NCI-H524 (cell line): ENCODE measurements around the gene RAB6B.

Source experiments
- DNase-seq, 2 experiments: peaks; one replicate each; lab custom pipeline; 2025; lab: John Stamatoyannopoulos, UW

The RAB6B gene

DNA sequence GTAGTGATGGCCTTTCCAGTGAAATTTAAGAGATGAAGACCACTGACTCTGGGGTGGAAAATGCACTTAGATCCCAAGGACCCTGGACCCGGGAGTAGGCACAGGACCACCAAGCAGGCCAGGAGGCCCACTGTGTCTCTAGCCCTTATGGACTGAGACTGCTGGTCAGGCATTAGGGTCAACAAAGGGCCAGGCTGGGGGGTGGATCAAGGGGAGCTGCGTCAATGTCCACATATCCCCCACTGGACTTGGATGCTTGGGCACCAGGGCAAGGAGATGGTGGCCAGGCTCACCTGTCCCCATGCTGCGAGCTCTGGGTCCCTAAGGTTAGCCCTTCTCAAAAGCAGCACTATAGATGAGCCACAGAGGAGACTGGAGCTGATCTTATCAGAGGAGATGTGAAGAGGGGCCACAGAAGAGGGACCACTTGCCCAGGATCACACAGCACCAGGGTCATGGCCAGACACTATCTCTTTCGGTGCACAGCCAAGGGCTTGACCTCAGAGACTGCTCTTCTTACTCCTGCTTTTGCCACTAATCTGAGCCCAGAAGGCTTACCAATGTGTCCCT lies 14.7 kb downstream of the RAB6B start:
- DNase-seq: no peak

DNA sequence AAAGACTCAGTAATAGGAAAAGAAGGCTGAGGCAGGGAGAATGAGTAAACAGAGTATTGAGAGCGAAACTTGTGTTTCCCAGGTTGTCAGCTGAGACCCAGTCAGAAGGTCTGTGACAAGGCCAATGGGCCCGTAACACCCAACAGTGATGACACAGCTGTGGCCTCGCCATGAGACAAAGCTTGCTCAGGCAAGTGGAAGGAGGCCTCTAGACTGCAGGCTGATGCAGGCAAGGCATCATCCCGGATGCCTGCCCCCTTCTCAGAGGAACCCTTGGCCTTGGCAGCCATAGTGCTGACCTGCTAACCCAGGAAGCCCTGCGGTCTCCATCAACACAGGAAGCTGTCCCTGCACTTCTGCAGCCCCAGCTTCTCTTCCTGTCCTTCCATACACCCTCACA lies 15.4 kb downstream of the RAB6B start:
- DNase-seq: no peak

DNA sequence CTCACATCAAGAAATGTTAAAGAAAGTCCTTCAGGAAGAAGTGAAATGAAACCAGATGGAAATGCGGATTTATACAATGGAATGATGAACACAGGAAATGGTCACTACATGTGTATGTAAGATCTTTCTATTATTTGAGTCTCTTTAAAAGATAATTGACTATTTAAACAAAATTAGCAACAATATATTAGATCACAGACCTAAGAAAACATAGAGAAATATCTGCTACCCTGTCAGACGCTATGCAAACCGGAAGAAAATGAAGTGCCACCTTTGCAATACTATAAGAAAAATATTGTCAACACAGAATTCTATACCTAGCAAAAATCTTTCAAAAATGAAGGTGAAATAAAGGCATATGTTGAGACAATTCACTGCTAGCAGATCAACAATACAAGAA lies 17.2 kb downstream of the RAB6B start:
- DNase-seq: no peak

DNA sequence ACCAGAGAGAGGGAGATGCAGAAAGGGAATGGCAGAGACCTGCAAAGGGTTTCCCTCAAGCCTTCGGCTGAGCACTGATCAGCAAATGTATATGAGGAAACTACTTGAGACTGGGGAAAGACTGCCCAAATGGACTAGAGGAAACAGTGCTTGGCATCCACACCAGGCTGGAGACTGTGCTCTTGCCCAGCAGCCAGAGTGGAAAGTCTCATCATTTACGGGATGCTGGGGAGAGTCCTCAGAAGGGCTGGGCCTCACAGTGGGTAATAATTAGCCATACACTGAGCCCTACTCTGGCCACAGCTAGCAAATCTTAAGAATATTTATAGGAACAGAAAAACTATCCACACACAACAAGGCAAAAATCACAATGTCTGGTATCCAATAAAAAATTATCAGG lies 18.5 kb downstream of the RAB6B start:
- DNase-seq: no peak

DNA sequence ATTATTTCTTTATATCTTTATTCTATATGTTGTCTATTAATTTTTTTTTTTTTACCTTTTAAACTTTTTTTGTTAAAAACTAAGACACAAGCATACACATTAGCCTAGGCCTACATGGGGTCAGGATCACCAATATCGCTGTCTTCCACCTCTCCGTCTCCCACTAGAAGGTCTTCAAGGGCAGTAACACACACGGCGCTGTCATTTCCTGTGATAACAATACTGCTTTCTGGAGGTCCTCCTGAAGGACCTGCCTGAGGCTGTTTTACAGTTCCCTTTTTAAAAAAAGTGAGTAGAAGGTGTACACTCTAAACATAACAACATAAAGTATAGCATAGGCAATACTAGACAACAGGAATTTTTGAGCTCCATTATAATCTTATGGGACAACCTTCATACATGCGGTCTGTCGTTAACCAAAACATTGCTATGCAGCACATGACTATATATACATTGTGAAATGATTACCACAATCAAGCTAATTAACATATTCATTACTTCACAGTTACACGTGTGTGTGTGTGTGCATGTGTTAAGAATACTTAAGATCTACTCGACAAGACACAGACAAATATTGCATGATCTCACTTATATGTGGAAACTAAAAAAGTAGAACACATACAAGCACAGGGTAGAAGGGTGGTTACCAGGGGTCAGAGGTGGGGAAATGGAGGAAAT lies 20.8 kb downstream of the RAB6B start:
- DNase-seq: no peak

DNA sequence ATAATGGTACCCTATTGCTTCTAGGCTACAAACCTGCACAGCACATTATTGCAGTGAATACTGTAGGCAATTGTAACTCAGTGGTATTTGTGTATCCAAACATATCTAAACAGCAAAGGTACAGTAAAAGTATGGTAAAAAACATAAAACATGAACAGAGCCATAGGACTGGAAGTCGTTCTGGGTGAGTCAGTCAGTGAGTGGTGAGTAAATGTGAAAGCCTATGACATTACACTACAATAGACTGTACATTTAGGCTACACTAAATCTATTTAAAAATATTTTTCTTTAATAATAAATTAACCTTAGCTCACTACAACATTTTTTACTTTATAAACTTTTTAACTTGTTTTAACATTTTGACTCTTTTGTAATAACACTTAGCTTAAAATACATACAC lies 21.3 kb downstream of the RAB6B start:
- no peak for DNase-seq

DNA sequence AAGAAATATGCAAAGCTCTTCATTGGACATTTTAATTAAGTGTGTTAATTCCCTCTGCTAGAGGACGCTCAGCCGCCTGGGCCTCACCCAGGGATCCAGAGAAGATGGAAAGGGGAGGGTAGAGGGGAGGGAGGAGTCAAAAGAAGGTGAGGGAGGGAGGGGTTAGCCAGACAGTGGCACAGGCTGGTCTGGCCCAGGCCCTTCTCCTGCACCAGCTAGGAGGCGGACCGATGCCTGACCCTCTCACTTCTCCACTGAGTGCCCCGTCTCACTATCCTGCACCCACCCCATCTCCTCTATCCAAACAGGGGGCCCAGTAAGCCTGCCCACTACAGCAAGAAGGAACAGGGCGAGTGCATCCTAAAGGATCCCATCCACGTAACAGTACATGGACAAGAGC lies 22.9 kb downstream of the RAB6B start:
- no peak for DNase-seq

DNA sequence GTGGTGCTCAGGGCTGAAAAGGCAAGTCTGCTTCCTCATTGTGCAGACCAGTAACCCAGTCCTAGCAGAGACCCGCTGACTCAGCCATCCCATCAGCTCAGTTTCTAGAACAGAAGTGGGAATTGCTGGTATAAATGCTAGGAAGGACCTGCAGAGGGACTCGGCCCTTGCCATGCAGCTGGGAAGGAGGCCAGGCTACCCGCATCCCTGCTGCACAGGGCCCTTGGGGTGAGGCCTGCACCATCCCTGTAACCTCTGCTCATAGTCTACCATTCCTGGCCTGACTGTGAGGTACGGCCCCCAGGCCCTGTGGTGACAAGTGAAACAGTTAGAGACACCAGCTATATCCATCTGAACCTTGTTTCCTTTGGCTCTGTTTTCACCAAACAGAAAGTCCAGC lies 23.5 kb downstream of the RAB6B start:
- no peak for DNase-seq

DNA sequence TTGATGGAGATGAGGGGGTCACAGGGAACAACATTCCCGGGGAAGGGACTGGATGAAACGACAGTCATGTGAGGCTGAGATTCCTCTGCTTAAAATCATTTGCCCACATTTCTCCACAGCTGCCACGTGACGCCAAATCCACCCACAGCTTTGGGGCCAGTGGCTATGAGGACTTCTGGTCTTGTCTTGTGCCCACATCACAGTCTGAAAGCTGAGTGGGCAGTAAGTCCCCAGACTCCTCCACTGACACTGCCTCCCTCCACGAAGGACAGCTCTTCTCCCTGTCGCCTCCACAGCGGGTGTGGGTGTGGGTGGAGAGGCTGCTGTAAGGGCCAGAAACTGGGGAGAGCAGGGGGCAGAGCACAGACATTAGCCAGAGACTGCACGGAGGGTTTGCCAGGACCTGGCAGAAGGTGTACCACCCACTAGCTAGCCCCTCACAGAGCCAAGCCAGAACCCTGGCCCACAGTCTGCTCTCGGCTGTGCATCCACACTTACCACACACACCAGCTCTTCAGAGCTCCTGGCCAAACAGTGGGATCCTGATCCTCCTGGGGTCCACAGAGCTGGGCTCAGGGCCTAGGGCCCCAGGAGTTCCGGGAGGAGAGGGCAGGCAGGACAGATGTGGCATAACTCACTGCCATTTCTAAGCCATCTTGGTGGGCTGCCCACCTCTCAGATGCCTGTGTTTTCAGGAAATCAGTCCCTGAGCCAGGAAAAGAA lies 24.2 kb downstream of the RAB6B start:
- no peak for DNase-seq

DNA sequence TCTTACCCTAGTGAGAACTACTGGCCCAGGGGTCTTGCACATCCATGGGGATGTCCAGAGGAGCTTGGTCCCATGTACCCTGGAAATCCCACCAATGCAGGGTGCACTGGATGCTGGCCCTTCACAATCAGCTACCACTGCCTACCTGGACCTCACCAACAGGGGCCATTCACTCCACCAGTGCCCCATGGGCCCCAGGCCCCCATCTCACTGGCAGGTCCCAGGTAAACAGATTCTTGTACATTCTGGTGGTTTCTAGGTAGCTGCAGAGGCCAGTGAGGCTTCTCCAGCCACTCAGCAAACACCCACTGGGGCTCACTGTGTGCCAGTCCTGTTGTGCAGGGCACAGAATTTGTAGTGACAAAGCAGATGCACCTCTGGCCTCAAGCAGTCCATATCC lies 24.9 kb downstream of the RAB6B start:
- no peak for DNase-seq

DNA sequence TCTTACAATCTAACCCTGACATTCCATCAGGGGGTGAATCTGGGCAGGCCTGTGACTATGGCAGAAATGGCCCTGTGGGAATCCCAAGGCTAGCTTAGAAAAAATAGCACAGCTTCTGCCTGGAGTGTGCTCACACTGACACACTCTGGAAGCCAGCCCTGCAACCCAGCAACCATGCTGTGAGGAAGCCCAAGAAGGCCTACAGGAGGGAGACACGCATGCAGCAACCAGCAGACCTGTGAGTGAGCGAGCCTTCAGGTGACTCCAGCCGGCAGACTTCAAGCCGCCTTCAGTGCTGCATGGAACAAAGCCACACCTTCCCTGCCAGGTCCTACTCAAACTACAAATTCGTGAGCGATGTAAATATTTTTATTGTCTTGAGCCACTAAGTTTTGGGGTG lies 26.1 kb downstream of the RAB6B start:
- DNase-seq: no peak

DNA sequence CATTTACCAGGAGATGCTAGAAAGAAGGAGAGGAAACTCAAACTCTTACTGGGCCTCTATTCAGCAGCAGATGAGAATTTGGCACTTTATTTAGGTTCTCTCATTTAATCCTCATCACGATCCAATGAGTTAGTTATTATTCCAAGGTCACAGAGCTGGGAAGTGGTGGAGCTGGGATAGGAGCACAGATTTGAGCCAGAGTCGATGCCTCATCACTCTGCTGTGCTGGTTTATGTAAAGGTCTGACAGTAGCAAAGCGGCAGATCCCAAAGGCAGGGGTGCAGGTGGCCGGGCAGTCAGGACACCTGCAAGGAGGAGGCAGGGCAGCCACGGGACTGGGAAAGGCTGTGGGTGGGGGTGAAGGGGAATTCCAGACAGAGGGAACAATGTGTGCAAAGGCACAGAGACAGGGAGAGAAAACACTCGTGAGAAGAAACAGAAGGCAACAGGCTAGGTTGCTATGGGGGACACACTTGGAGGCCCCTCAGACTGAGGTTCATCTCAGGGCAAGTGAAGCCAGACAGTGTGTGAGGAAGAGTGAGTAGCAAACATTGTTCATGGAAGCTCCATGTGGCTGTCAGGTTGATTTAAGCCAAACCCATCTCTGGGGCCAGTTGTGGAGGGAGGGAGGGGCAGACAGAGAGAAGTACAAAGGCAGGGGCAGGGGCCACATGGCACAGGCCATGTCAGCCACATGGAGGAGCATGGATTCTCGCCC lies 26.8 kb downstream of the RAB6B start:
- no peak for DNase-seq

DNA sequence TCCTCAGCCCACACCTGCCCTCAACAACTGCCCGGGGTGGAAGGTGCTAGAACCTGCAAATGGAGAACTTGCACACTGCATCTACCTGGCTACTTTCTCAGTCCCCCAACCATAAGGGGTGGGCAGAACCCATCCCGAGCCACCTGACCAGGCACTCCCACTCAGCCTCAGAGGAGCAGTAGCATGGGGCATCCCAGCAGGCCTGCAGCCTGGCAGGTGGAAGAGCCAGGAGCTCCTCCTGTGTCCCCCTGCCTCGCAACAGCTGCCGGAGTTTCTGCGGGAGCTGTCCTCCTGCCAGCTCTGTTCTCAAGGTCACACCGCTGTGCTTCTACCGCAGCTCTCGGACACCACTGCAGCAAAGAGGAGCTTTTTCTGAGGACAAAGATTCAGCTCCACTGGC lies 27.5 kb downstream of the RAB6B start:
- peak in 1 of 2 experiments; percentile 12 for DNase-seq

DNA sequence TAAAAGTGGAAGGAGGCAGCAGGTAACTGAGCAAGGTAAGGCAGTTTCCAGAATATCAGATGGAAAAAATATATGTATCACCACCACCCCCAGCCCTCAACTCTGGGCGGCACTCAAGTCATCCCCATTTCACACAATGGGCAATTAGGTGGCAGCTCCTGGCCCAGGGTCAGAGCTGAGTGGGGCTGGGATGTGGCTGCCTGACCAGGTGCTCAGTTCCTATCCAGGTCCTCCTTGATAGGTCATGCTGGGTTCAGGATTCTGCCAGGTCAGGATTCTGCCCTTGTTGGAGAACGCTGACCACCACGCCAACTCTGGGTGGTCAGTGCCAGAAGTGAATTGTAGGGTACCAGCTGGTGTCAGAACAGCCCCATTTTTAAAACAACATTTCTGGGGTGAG lies 29.5 kb downstream of the RAB6B start:
- DNase-seq: no peak

DNA sequence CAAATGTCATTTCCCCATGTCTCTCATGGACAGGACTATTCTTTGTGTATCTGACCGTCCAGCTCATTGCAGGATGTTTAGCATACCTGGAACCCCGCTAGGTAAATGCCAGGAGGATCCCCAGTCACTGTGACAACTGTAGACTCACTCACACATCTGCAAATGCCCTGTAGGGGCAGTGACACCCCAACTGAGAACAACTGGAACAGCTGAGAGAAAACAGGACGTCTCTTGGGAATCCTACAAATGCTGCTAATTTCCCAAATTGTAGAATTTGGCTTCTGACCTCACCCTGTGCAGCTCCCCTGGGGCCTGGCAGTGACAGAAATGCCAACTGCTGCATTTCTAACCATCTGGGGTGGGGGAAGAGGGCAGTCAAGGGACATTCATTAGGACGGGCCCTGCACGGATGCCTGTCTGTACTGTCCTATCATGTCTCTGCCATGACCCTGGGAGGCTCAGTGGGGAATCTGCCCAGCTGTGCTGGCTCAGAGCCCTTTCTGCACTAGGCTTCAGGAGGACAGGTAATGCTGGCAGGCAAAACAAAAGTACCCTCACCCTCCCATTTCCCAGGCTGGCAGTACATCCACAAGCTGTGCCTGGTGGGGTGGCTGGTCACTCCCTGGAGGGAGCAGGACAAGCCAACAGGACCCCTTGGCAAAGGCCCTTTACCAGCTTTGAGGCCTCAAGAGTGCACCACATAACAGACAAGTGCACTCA lies 30.4 kb downstream of the RAB6B start:
- DNase-seq: peak in 1 of 2 experiments; percentile 30

DNA sequence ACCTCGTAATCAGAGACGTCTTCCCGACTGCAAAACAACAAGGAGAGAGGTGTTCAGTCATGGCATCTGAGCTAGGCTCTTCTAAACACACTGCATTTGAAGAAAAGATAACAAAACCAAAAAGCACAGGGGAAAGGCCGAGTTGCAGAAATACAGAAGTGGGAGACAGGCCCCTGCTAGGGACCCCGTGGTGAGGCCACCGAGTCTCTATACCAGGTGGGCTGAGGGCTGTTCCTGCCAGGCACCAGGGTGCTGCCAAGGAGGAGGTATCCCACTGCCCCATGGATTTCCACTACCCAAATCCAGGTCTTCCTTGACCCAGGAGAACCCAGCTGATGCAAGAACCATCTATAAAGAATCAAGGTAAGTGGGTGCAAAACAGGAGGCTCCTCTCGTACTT lies 31.1 kb downstream of the RAB6B start:
- DNase-seq: no peak

DNA sequence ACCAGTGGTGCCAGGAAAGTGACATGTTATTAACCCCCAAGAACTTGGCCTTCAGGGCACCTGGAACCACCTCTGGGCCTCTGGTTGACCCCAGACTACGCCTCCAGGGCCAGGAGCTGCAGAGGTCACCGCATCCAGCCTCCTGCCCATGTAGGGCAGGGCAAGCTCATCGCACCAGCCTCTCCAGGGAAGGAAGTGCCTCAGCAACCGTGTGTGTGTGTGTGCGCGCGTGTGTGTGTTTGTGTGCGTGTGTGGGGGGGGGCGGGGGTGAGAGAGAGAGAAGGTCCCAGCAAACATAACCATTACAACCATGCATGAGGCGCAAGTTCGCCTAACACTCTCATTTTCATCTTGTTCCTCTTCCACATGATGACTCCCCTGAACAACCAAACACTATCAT lies 31.8 kb downstream of the RAB6B start:
- no peak for DNase-seq

DNA sequence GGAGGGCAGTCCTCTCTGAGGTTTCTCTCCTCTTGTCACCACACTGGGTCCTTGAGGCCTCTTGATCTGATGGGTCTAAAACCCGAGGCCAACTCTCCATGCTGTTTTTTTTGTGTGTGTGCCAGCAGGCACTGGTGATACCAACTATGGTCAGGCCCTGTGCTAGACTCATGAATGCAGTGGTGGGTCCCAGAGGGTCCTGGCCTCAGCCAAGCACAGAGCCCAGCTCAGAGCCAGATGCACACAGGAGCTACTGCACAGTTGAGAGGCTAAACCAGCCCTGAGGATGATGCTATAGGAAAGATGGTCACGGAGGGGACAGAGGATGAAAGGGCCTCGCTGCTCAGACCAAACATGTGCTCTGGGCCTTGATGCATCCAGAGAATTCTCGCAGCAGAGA lies 33.5 kb downstream of the RAB6B start:
- DNase-seq: no peak

DNA sequence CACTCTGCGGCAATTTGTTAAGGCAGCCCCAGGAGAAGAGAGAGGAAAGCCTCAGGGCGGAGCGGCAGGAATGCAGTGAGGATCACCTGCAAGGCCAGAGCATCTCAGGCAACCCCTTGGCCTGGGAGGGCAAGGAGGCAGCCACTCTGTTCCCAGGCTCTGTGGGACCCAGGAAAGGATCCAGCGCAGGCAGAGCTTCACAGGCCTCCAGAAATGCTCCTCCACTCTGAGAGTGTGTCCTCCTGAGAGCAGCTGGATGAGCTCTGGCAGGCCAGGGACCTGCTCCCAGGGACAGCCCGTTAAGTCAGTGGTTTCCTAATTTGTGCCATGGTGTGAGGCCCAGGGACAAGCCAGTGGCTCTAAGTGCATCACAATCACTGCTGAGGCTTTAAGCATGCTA lies 35.2 kb downstream of the RAB6B start:
- DNase-seq: no peak

DNA sequence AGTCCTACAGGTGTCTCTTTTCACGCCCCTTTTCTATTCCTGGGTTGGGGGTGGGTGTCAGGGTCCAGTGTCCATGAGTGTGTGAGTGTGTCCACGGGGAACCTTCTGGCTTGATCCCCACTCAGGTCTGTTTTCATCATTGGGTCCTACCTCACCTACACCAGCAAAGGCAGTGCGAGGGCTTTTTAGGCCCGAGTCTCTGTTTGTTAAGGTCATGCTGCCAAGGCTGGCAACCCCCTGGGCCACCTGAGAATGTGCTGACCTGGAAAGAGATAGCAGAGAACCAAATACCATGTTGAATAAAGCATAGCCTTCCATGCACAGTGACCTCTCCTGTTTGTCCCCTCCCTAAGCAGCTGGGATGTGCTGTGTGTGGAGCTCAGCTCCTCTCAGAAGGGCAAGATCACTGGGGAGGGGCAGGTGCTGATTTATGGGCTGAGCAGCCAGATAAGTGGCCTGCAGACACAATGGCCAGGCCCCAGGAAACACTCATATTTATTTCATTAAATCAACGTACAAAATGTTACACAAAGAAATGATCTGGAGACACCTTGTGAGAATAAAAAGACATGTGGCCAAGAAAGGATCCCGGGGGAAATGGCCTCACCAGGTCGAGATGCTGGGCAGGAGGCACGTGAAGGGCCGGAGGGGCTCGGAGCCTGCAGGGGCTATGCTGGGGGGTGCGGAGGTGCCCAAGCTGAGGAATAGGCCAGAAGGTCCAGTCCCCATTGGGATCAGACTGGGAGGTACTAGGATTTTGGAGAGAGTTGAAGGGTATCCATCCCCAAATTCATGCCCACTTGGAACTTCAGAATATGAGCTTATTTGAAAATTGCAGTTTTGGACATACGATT lies 36.1 kb downstream of the RAB6B start:
- DNase-seq: no peak

DNA sequence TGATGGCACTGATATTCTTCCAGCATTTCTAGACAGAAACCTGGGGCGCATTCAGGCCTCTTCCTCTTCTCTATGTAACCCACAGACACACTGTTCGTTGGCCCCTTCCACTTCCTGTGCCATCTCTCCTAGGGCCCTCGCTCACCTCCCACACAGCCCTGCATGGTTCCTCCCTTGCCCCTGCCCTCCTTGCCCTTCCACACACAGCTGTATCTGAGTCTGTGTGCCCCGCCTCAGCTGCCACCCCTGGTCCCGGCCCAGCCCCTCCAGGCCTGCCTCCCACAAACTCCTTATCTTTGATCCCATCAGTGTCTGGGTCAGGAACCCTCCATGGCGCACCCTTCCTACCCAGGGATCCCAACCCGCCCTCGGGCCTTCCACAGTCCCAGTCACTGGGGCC lies 37.9 kb downstream of the RAB6B start:
- no peak for DNase-seq
